Adrenal gland (tissue), 5 donors: ENCODE results near the gene ZBTB4.

Experiments
- POLR2A ChIP-seq, 2 donors: fragments of 450-650 bp; IDR thresholded peaks; one replicate each; pipeline ENCODE4 v1.6.1; 2017; ENCODE audit warnings: antibody characterized with exemption in 2 of 2, mild to moderate bottlenecking in 2 of 2, moderate library complexity in 1 of 2
- TF ChIP-seq, protein P1 (sequence below), 6 experiments: fragments of 450-650 bp in 4 of 6; fragments of 200-600 bp in 2 of 6; sonication (generic) in 1 of 6; IDR thresholded peaks; 1 replicate in 5 of 6; 2 replicates in 1 of 6; pipeline versions ENCODE4 v1.5.1 to v1.8.0; 2016 to 2021; ENCODE audit warnings: antibody characterized with exemption in 6 of 6, mild to moderate bottlenecking in 2 of 6, moderate library complexity in 1 of 6
- donor health status: DM: no; HTN: no; CAD: no.

DNA sequence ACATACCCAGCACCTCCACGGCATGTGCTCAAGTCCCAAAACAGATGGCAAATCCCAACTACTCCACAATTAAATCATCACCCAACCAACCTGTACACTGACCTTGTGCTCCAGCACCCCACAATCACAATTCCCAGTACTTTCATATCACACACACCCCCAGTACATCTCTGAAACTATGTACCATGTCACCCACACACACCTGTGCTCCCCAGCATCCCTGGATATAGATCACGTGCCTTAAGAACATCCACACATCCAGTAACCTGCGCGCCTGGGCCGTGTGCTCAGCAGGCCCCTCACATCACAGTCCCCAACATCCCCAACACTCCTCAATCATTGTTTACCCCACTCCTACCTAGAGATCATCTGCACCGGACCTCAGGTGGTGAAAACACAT lies 69.7 kb downstream of the ZBTB4 start:
- TF ChIP-seq, protein P1, sequence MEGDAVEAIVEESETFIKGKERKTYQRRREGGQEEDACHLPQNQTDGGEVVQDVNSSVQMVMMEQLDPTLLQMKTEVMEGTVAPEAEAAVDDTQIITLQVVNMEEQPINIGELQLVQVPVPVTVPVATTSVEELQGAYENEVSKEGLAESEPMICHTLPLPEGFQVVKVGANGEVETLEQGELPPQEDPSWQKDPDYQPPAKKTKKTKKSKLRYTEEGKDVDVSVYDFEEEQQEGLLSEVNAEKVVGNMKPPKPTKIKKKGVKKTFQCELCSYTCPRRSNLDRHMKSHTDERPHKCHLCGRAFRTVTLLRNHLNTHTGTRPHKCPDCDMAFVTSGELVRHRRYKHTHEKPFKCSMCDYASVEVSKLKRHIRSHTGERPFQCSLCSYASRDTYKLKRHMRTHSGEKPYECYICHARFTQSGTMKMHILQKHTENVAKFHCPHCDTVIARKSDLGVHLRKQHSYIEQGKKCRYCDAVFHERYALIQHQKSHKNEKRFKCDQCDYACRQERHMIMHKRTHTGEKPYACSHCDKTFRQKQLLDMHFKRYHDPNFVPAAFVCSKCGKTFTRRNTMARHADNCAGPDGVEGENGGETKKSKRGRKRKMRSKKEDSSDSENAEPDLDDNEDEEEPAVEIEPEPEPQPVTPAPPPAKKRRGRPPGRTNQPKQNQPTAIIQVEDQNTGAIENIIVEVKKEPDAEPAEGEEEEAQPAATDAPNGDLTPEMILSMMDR (IDR thresholded peaks at IDR 0.05): no peak
- no peak for TF ChIP-seq POLR2A (IDR thresholded peaks at IDR 0.05)
